ENCODE data around the gene ATP13A4.

Gene ATP13A4

DNA sequence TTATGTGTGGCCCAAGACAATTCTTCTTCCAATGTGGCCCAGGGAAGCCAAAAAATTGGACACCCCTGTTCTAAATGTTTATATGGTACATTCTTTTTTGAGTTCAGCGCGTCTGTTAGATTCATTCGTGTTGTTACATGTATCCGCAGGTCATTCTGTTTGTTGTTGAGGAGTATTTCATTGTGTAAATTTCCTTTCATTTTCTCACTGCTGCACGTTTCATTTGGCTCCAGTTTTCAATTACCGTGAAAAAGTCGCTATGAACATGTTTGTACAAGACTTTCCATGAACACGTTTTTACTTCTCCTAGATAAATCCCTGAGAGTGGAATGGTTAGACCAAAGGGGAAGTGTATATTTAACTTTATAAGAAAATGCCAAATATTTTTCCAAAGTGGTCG lies 30.8 kb upstream of the ATP13A4 start:
- H3K4me3 Mint-ChIP-seq = no peak overlapping the region
- H3K9me3 Mint-ChIP-seq = no peaks in the 10 kb centered on the region
- H3K27ac Mint-ChIP-seq = no peak overlapping the region
- intact Hi-C loops (cut with micrococcal nuclease) = no loop called here
- H3K27me3 Mint-ChIP-seq = peaks cover 2% of the 10 kb centered on the region
- peaks cover 8% of the 10 kb centered on the region for H3K4me1 Mint-ChIP-seq (ENCODE audit: low read depth)
- no peaks in the 10 kb centered on the region for H3K36me3 Mint-ChIP-seq (ENCODE audit: low read depth)

DNA sequence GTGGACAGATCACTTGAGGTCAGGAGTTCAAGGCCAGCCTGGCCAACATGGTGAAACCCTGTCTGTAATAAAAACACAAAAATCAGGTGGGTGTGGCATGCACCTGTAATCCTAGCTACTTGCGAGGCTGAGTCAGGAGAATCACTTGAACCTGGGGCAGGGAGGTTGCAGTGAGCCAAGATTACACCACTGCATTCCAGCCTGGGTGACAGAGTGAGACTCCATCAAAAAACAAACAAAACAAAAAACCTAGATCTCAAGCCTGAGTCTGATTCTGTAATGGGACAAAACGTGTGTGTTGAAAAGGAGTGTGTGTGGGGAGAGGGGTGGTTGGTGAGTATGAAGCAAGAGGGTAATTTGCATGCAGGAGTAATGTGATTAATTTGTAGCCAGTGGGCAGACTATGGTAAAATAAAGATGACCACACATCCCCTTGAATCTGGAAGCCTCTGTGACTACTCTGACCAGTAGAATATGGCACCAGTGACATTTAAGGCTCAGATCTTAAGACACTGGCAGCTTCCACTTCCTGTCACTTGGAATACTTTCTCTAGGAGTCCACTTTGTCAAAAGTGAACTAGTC lies 19.9 kb upstream of the ATP13A4 start:
- Mint-ChIP-seq H3K27ac (no peak overlapping the region), H3K4me3 (no peak overlapping the region), H3K27me3 (peaks cover 5% of the 10 kb centered on the region), H3K4me1 (ENCODE audit: low read depth) (peaks cover 5% of the 10 kb centered on the region), H3K36me3 (ENCODE audit: low read depth) (no peaks in the 10 kb centered on the region), H3K9me3 (no peaks in the 10 kb centered on the region)
- intact Hi-C loops (cut with micrococcal nuclease) = loop anchor here (5.0 kb wide), 2 partner anchors 1007 to 1107 kb away; no protein-coding TSS in a partner anchor

DNA sequence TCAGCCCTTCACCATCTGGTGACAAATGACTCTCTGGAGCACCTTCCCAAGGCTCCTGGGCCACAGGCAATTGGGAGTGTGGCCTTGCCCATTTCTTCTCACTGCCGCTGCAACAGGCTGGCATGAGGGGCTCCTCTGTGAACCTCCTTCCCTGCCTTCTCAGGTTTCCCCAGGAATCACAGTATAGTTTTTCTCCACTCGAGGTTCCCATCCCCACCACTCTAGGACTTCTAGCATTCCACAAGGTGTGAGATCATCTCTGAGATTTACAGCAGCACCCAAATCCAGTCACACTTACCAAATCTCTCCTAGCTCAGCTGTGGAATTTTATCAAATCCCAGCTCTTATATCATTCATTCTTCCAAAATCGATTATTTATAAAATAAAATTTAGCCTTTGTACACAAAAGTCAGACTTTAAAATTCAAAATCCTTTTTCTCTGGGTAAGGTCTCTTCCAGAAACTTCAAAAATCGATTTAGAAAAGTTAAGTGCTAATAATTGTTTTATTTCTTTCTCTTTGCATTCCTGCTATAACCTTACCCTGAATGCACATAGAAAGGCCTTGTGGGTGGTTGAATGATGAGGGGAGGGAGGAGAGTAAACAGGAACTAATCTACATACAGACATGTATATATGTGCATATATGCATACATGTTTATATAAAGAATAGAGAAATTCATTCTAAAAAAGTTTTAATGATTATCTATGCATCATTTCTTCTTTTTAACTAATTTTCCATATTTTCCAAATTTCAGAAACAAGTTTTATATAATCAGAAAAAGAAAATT lies 18.9 kb upstream of the ATP13A4 start:
- H3K4me3 Mint-ChIP-seq = no peak overlapping the region
- H3K36me3 Mint-ChIP-seq (ENCODE audit: low read depth) = no peaks in the 10 kb centered on the region
- no peak overlapping the region for H3K27ac Mint-ChIP-seq
- no peaks in the 10 kb centered on the region for H3K9me3 Mint-ChIP-seq
- intact Hi-C loops (cut with micrococcal nuclease) = loop anchor here (2.0 to 5.0 kb wide), 3 partner anchors 761 to 1106 kb away; no protein-coding TSS in a partner anchor
- H3K27me3 Mint-ChIP-seq = peaks cover 5% of the 10 kb centered on the region
- peaks cover 5% of the 10 kb centered on the region for H3K4me1 Mint-ChIP-seq (ENCODE audit: low read depth)

DNA sequence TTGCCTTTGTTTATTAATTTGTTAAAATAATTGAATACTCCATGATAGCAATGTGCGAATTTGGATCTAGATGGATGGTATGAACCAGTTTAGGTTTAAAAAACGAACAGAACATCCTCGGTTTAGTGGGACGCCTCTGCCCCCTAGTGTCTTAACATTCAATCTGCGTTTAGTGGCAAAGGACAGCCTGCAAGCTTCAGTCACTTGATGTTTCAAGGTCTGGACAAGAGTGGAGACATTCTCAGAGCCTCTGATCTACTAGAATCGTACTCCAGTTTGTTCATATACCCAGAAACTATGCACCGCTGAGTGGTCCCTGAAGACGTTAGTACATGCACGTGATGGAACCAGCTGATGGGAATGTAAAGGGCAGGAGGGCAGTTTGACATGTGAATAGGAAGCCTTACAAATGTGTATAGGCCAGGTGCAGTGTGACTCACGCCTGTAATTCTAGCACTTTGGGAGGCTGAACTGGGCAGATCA lies 17.8 kb upstream of the ATP13A4 start:
- H3K9me3 Mint-ChIP-seq = no peaks in the 10 kb centered on the region
- H3K4me1 Mint-ChIP-seq (ENCODE audit: low read depth) = peaks cover 5% of the 10 kb centered on the region
- H3K4me3 Mint-ChIP-seq = no peak overlapping the region
- H3K36me3 Mint-ChIP-seq (ENCODE audit: low read depth) = no peaks in the 10 kb centered on the region
- intact Hi-C loops (cut with micrococcal nuclease) = loop anchor here (1.0 to 5.0 kb wide), 4 partner anchors 111 to 1105 kb away; no protein-coding TSS in a partner anchor
- H3K27me3 Mint-ChIP-seq = peaks cover 5% of the 10 kb centered on the region
- no peak overlapping the region for H3K27ac Mint-ChIP-seq

GRCh38 chr3:193569119-193569518 lies 14.4 kb upstream of the ATP13A4 start:
- intact Hi-C loops (cut with micrococcal nuclease) = no loop called here
- H3K27me3 Mint-ChIP-seq = no peaks in the 10 kb centered on the region
- H3K9me3 Mint-ChIP-seq = no peaks in the 10 kb centered on the region
- no peak overlapping the region for H3K4me3 Mint-ChIP-seq
- H3K27ac Mint-ChIP-seq = no peak overlapping the region
- H3K4me1 Mint-ChIP-seq (ENCODE audit: low read depth) = no peaks in the 10 kb centered on the region
- no peaks in the 10 kb centered on the region for H3K36me3 Mint-ChIP-seq (ENCODE audit: low read depth)

GRCh38 chr3:193564012-193564411 lies 9.3 kb upstream of the ATP13A4 start:
- intact Hi-C loops (cut with micrococcal nuclease) = no loop called here
- H3K9me3 Mint-ChIP-seq = no peaks in the 10 kb centered on the region
- no peaks in the 10 kb centered on the region for H3K36me3 Mint-ChIP-seq (ENCODE audit: low read depth)
- H3K27me3 Mint-ChIP-seq = no peaks in the 10 kb centered on the region
- H3K4me1 Mint-ChIP-seq (ENCODE audit: low read depth) = no peaks in the 10 kb centered on the region
- H3K27ac Mint-ChIP-seq = no peak overlapping the region
- no peak overlapping the region for H3K4me3 Mint-ChIP-seq

GRCh38 chr3:193563426-193563825 lies 8.7 kb upstream of the ATP13A4 start:
- no peaks in the 10 kb centered on the region for H3K9me3 Mint-ChIP-seq
- intact Hi-C loops (cut with micrococcal nuclease) = no loop called here
- H3K4me3 Mint-ChIP-seq = no peak overlapping the region
- no peaks in the 10 kb centered on the region for H3K27me3 Mint-ChIP-seq
- no peak overlapping the region for H3K27ac Mint-ChIP-seq
- no peaks in the 10 kb centered on the region for H3K4me1 Mint-ChIP-seq (ENCODE audit: low read depth)
- H3K36me3 Mint-ChIP-seq (ENCODE audit: low read depth) = no peaks in the 10 kb centered on the region

GRCh38 chr3:193560870-193561269 lies 6.2 kb upstream of the ATP13A4 start:
- H3K4me1 Mint-ChIP-seq (ENCODE audit: low read depth) = no peaks in the 10 kb centered on the region
- H3K27ac Mint-ChIP-seq = no peak overlapping the region
- no peaks in the 10 kb centered on the region for H3K36me3 Mint-ChIP-seq (ENCODE audit: low read depth)
- H3K27me3 Mint-ChIP-seq = no peaks in the 10 kb centered on the region
- H3K4me3 Mint-ChIP-seq = no peak overlapping the region
- no peaks in the 10 kb centered on the region for H3K9me3 Mint-ChIP-seq
- intact Hi-C loops (cut with micrococcal nuclease) = no loop called here

DNA sequence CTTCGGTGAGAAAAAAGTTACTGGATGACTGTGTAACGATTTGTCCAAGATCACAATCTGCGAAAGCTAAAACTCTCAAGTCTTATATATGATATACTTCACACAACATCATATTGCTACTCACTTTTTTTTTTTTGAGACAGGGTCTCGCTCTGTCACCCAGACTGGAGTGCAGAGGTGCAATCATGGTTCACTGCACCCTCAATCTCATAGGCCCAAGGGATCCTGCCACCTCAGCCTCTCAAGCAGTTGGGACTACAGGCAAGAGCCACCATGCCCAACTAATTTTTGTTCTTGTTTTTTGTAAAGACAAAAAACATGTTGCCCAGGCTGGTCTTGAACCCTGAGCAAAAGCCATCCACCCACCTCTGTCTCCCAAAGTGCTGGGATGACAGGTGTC lies 5.4 kb upstream of the ATP13A4 start:
- Mint-ChIP-seq H3K4me1 (ENCODE audit: low read depth) (no peaks in the 10 kb centered on the region), H3K9me3 (no peaks in the 10 kb centered on the region), H3K27ac (no peak overlapping the region), H3K4me3 (no peak overlapping the region), H3K27me3 (no peaks in the 10 kb centered on the region), H3K36me3 (ENCODE audit: low read depth) (no peaks in the 10 kb centered on the region)
- intact Hi-C loops (cut with micrococcal nuclease) = no loop called here

- H3K27ac Mint-ChIP-seq = no peak overlapping the region
- H3K4me3 Mint-ChIP-seq = no peak overlapping the region
- no peaks in the 10 kb centered on the region for H3K9me3 Mint-ChIP-seq
- H3K4me1 Mint-ChIP-seq (ENCODE audit: low read depth) = no peaks in the 10 kb centered on the region
- H3K27me3 Mint-ChIP-seq = no peaks in the 10 kb centered on the region
- H3K36me3 Mint-ChIP-seq (ENCODE audit: low read depth) = no peaks in the 10 kb centered on the region
- intact Hi-C loops (cut with micrococcal nuclease) = no loop called here
These were observed 4.4 kb upstream of the ATP13A4 start for GRCh38 chr3:193559100-193559499.

DNA sequence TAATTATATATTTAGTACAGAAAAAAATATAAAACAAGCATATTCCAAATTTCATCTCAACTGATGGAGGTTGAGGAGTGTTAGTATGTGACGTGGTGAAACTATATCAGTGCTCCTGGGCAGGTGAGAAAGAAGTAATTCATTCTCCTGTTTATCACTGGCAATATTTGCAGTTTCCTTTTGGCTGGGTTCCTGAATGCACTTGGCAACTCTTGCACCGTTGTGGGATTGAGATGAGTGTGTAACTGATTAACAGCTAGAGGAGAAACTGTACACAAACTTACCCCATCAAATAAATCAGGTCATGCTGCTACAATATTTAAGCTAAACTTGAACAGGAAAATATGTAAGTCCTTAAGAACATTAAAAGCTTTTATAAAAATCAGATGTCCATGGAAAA lies 2.1 kb upstream of the ATP13A4 start:
- intact Hi-C loops (cut with micrococcal nuclease) = no loop called here
- Mint-ChIP-seq H3K4me3 (no peak overlapping the region), H3K9me3 (no peaks in the 10 kb centered on the region), H3K27ac (no peak overlapping the region), H3K27me3 (no peaks in the 10 kb centered on the region), H3K4me1 (ENCODE audit: low read depth) (no peaks in the 10 kb centered on the region), H3K36me3 (ENCODE audit: low read depth) (no peaks in the 10 kb centered on the region)

- Mint-ChIP-seq H3K27me3 (no peaks in the 10 kb centered on the region), H3K36me3 (ENCODE audit: low read depth) (no peaks in the 10 kb centered on the region), H3K4me1 (ENCODE audit: low read depth) (no peaks in the 10 kb centered on the region), H3K4me3 (no peak overlapping the region), H3K9me3 (no peaks in the 10 kb centered on the region), H3K27ac (no peak overlapping the region)
- intact Hi-C loops (cut with micrococcal nuclease) = no loop called here
These were observed 1.1 kb downstream of the ATP13A4 start for GRCh38 chr3:193553586-193553985.

- H3K27me3 Mint-ChIP-seq = no peaks in the 10 kb centered on the region
- no peak overlapping the region for H3K4me3 Mint-ChIP-seq
- H3K9me3 Mint-ChIP-seq = no peaks in the 10 kb centered on the region
- H3K4me1 Mint-ChIP-seq (ENCODE audit: low read depth) = no peaks in the 10 kb centered on the region
- H3K27ac Mint-ChIP-seq = no peak overlapping the region
- intact Hi-C loops (cut with micrococcal nuclease) = no loop called here
- no peaks in the 10 kb centered on the region for H3K36me3 Mint-ChIP-seq (ENCODE audit: low read depth)
These were observed 1.8 kb downstream of the ATP13A4 start for GRCh38 chr3:193552923-193553322.

GRCh38 chr3:193548406-193548805 lies 6.3 kb downstream of the ATP13A4 start:
- no peak overlapping the region for H3K27ac Mint-ChIP-seq

More at GRCh38 chr3:193548406-193548805, 6.3 kb downstream of the ATP13A4 start:
- no peaks in the 10 kb centered on the region for H3K4me1 Mint-ChIP-seq (ENCODE audit: low read depth)
- H3K9me3 Mint-ChIP-seq = peaks cover 13% of the 10 kb centered on the region
- H3K36me3 Mint-ChIP-seq (ENCODE audit: low read depth) = no peaks in the 10 kb centered on the region
- intact Hi-C loops (cut with micrococcal nuclease) = no loop called here
- H3K27me3 Mint-ChIP-seq = no peaks in the 10 kb centered on the region
- H3K4me3 Mint-ChIP-seq = no peak overlapping the region
